Measurements from ENCODE around the gene BTN2A1.

Gene BTN2A1

DNA sequence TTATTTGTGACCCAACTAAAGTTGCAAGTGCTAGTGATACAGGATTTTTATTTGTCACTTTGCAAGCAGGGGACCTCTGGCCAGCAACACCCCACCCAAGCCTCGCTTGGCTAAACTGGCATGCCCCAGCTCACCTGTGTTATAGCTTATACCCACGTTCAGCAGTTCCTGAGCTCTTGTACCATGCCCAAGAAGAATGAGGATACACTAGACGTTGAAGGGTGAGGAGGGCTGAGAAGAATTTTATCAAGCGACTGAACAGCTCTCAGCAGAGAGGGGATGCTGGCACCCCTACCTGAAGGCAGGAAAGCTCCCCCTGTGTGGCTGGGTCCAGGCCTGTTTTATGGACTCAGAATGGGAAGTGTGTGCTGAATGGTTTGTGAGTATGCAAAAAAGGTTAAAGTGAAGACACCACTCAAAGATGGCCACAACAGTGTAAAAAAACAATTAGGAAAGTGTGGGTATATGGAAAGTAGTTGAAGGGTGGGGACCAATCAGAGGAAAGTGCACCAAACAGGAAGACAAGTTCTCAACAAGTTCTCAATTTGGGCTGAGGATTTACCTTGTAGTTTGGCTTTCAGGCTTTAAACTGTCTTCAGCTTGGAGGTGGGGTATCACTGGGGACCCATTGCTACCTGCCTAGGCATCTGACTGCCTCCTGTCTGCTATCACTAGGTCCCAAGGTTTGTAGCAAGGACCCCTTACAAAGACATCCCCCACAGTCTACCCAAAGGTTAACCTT, 15.0 kb downstream of the BTN2A1 start:
- no peak for DNase-seq

DNA sequence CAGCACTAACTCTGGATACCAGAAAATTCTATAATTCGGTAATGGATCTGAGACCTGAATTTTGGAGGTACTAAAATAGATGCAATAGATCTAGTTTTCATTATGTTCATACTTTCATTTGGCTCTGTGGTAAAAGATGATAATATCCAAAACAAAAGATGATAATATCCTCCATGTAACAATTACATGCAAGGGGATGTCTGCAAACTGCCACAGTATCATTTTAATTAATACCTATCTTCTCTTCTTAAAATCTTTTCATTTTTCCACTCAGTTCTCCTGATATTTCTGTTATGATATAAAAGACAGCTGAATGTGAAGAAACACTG, 15.6 kb downstream of the BTN2A1 start:
- no peak for DNase-seq

DNA sequence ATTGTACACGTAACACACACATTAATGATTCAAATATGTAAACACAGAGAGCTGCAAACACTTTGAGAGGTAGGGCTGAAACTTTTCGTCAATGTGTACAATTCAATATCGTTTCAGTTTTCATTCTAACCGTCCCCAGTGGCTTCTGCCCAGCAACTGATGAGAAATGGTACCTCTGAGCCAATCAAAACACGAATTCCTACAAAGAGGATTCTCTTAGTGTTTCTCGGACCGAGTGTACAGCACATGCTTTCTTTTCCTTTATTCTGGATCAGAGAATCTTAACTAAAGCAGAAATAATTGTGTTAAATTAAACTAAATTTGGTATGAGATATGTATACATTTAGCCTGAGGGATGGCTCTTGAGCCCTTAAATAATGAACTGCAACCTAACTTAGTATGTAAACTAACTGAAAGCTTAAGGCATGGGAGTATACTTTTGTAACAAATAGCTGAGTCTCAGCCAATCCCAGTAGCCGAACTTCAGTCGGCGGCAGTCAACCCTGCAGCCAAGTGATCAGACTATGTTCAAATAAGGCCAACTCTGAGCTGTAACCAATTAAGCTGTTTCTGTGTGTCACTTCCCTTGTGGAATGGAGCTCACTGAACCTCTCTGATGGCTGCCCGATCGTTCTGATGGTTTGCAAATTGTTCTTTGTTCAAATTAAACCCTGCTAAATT, 16.1 kb downstream of the BTN2A1 start:
- peak; percentile 60 for DNase-seq

DNA sequence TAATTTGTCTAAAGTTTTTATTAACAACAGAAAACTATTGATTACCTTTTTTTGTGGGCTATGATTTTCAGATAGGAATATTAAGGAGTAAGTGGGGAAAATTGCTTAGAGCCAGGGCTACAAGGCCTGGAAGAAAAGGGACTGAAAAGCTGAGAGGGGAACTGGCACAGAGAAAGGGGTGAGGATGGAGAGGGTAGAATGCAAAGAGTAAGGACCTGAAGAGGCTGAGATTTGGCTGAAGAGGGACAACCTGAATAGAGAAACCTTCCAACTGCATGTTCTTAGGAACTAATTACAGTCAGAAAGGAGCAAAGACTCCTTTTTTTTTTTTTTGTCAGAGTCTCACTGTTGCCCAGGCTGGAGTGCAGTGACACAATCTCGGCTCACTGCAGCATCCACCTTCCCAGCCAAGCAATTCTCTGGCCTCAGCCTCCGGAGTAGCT, 16.7 kb downstream of the BTN2A1 start:
- no peak for DNase-seq

DNA sequence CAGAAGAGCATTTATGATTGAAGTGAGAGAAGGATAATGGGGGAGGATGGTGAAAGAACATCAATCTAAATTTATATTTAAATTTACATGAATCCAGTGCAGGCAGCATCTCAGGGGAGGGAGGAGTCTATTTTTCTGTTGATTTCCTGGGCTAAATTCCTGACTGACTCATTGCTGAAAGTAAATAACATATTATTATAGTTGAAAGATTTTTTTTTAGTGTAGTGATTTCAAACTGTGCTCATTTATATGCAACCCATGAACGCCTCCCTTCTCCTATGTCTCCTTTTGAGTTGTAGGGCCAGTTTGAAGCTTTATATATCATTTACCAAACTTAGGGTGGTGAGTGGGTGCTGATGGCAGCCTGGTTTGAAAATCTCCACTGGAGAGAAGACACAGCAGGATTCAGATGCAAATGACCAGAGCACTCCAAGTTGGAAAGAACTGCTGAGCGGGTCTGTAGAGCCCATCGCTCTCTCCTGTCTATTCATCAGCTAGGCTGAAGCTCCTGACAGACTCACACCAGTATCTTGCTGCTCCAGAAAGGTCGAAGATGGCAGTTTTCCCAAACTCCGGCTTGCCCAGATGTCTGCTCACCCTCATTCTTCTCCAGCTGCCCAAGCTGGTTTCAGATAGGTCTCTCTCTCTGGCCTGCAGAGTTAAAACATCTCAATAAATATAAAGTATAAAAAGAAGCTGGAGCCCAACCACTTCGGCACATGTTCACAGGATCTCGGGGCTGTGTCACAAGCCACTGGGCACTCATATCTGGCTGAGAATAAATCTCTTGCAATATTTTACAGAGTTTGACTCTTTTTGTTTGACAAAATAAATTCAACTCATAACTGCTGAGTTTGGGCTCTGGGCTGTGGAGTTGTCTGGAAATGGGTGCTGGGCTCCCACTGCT, 18.3 kb downstream of the BTN2A1 start:
- no peak for DNase-seq

DNA sequence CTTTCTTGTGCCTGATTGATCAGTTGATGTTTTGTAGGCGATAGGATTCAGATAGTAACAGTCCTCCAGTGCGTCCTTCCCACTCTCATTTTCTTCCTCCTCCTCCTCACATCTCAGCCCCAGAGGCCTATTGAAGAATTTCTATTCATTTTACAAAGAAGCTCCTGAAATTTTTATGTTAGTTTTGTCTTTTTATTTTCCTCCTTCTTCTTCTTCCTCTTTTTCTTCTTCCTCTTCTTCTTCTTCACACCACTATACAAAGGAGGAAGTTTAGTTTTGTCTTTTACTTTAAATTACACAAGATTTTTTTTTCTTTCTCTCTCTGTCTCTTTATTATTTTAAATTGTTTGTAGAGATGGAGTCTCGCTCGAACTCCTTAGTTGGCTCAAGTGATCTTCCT, 19.1 kb downstream of the BTN2A1 start:
- no peak for DNase-seq

DNA sequence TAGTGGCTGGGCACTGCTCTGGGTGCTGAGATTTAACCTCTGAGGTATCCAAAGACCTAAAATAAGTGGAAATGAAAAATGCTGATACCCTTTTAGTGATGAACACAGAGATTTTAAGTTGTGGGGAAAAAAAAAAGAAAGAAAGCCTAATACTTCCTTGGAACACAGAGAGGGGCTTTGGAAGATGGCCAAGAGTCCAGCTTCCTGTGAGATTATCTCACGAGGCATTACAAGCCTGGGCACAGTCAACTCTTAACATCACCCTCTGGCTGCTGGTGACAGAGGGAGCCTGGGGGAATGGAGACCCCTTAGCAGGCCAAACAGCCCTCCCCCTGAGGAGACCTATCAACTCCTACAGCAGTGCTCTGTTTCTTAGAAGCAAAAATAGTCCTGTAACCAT, 19.7 kb downstream of the BTN2A1 start:
- no peak for DNase-seq

DNA sequence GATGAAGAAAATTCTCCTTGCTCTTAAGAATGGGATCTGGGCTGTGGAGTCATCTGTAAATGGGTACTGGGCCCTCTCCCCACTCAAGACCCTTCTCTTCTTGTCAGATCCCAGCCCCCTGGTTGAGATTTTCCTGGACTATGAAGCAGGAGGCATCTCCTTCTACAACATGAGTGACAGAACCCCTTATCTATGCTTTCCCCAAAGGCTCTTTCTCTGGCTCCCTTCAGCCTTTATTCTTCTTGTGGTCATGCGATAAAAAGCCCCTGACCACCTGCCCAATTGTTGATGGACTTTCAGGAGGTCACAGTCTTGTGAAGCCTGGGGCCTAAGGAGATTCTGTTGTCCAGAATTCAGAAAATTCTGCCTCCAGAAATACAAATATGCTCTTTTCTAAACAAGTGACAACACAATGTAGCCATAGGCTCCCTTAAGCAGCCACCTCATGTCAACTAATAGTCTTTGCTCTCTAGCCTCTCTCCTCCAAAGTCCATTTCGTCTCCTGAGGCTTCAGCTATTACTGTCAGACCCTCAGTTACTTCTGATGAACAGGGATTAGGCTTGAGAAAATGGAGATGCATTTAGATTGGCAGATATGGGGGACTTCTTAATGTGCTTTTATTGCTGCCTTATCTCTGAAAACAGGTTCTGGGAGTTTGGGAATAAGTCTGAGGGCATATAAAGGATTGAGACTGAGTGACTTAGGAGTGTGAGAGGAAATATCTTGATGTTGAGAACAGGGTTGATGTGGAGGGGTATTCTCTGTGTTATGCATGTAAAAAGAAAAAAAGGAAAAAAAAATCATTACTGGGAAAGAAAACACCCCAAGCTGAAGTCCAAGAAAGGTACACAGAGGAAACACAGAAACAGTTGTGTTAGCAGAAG, 20.6 kb downstream of the BTN2A1 start:
- no peak for DNase-seq

DNA sequence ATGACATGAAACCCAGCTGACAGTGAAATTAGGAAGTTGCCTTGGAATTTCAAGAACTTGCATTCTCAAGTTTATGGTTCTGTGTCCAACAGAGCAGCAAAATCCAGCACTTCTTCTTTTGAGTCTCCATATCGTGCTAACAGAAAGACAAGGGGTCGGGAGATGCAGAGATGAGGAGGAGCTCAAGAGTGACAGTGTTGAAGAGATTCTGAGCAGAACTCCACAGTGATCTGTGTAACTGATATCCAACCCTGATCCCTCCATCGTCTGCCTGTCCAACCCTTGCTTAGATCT, 21.2 kb downstream of the BTN2A1 start:
- no peak for DNase-seq

DNA sequence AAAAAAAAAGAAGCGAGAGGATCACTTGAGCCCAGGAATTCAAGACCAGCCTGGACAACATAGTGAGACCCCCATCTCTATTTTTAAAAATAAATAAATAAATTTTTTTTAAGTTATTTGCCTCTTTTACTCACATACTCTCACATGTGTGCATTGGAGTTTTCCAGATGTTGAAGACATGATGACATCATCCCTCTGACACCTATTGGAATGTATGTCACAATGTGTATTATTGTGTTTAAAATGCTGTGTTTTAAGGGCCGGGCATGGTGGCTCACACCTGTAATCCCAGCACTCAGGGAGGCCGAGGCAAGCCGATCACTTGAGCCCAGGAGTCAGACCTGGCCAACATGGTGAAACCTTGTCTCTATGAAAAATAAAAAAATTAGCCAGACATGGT, 24.6 kb downstream of the BTN2A1 start:
- no peak for DNase-seq

DNA sequence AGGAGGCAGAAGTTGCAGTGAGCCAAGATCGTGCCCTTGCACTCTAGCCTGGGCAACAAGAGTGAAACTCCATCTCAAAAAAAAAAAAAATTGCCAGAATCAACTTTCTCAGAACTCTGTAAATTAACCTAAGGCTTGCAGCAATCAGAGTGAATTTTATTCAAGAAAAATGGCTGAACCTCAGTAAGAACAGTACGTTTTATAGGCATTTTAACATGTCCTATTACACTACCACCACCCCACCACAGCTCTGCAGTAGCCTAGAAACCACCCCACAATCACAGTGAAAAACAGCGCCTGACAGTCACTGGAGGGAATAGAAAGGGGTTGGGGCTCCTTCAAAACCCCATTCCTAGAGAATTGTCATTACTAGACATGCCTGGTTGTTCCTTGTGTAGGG, 26.0 kb downstream of the BTN2A1 start:
- no peak for DNase-seq

DNA sequence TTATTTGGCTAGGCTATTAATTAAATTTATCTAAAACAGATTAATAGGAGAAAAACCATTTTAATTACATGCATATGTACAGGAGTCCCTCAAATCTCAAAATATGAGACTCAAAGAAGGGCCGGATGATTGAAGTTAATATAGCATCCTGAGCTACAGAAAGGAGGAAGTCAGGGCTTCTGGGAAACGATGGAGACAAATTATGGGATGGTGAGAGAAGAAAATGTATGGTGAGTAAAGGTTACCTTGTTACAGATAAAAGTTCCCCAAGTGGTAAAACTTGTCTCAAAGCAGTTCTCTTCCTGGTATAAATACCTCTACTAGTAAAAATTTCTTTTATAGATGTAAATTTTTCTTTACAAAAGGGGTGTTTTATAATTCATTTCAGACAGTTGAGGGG, 26.4 kb downstream of the BTN2A1 start:
- no peak for DNase-seq

DNA sequence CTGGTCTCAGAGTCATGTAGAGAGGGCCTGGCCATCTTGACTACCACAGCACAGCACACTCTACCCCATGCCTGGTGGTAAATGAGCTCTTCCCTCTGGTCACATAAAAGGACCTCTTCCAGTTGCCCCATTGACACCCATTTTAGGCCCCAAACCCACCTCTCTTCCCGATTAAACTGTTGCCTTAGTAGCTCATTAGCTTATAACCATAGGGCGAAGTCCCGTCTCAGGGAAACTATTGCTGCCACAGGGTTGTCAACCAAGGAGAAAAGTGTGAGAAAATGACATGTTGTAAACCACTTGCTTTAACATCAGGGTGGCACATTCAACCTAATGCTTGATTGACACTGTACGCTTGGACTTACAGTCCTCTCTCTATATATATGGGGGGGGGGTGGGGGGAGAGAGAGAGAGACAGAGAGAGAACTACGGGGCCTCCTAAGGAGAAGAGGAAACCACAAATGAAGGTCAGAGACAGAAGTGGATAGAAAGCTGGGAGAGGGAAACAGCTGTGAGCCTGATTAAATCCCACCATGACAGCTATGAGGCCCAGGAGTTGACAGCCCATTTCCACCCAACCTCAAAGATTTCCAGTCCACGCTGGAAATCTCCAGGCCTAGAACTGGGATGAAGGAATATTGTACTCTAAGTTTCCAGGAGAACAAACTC, 27.5 kb downstream of the BTN2A1 start:
- DNase-seq: no peak

DNA sequence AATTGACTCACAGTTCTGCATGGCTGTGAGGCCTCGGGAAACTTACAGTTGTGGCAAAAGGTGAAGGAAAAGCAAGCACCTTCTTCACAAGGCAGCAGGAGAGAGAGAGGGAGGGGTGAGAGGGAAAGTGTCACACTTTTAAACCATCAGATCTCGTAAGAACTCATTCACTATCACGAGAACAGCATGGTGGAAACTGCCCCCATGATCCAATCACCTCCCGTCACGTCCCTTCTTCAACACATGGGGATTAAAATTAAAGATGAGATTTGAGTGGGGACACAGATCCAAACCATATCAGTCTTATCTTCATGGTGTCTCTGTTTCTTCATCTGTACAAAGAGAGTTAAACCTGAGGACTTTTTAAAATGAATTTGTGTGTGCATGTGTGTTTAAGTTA, 28.6 kb downstream of the BTN2A1 start:
- DNase-seq: no peak

DNA sequence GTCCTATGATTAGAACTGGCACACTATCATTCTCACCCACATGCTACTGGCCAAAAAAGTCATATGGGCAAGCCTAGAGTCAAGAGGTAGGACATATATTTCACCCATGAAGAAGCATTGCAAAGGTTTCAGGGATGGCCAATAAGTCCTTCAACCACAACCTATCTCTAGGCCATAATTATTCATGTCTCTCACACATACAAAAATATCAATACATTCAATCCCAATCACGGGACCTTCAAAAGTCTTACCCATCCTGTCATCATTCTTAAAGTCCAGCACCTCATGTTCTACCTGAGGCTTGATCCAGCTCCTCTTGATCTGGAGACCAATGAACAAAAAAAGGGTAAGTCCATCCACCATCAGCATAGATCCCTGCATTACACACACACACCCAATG, 29.7 kb downstream of the BTN2A1 start:
- DNase-seq: no peak

DNA sequence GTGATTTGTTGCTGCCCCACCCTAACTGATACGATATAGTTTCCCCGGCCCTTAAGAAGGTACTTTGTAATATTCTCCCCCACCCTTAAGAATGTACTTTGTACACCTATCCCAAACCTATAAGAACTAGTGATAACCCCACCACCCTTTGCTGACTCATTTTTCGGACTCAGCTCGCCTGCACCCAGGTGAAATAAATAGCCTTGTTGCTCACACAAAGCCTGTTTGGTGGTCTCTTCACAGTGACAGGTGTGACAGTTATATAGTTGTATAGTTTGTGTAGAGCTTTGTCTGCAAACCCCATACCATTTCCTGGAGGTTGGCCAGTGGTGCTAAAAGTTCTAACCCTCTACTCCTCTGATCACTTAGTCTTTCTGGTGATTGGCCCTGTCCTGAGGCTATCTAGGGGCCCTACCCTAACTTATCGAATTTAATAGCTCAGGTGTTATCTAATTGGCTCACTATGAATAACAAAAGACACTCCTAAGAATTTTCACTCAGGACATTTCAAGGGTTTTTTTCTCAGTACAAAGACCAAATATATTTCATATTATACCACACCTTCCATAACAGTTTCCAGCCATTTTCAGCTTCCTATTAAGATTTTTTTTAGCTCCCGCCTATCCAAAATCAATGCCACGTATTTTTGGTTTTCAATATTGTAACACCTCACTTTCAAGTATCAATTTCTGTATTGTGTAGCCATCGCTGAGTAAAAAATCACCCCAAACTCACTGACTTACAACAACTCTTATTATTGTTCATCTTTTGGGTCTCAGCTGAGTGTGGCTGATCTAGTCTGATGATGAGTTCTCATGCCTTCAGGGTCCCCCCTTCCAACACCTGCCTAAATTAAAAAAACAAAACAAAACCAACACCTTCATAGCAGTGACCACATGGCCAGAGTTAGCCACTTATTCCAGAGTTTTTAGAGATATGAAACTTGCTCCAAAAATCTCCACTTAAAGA, 32.5 kb downstream of the BTN2A1 start:
- DNase-seq: no peak

DNA sequence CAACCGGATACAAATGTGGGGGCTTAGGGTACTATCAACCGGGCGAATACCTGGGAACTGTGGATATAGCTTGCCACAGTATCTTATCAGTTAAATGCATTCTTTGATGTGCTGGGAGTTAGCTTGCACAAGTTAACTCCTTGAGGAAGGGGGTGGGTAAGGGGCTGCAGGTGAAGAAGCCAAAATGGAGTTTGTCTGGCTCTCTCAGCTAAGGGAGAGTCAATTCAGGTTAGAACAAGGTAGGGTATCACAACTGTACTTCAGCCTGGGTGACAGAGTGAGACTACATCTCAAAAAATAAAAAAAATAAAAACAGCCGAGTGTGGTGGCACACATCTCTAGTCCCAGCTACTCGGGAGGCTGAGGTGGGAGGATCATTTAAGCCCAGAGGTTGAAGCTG, 33.8 kb downstream of the BTN2A1 start:
- DNase-seq: no peak

DNA sequence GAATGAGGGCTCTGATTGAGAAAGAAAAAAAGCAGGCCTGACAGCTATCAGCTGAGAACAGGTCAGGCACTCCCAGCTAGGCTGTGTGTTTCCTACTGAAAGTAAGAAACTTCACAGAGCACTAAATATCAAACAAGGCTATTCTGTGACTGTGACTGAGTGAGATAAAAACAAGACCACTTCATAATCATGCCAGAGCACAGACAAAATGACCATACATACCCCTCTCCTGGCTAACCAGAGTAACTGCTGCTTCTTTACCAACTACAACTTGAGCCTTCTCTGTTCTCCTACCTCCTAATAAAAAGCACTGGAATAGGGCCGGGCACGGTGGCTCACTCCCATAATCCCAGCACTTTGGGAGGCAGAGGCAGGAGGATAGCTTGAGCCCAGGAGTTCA, 35.5 kb downstream of the BTN2A1 start:
- DNase-seq: no peak

DNA sequence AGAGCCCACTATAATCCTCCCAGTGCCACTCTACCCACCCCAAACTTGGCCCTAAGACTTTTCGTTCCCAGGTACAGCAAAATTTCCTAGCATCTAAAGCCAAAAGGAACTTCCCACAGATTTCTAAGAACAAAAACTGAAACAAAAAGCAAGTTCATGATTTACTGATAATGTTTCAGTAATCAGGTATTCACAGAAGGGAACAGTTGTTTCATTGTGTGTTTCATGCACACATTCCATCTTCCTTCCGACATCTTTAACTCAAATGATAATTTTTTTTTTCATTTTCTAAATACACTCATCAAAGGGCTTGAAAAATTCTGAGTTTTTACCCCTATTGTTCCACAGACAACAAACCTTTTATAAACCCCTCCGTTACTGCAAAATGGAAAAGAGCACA, 36.4 kb downstream of the BTN2A1 start:
- no peak for DNase-seq

DNA sequence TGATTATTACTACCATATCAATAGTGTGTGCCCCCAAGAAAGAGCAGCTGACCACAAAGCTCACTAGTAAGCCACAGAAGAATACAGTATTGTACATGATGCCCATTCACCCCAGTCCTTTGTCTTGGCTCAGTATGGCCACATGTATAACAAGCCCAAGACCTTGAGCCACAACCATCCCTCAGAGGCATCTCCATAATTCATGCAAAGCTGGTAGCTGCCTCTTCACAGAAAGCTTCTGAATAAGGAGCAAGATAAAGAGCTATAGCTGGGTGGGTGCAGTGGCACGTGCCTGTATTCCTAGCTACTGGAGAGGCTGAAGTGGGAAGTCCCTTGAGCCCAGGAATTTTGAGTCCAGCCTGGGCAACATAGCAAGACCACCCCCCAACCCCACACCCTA, 37.5 kb downstream of the BTN2A1 start:
- DNase-seq: no peak

DNA sequence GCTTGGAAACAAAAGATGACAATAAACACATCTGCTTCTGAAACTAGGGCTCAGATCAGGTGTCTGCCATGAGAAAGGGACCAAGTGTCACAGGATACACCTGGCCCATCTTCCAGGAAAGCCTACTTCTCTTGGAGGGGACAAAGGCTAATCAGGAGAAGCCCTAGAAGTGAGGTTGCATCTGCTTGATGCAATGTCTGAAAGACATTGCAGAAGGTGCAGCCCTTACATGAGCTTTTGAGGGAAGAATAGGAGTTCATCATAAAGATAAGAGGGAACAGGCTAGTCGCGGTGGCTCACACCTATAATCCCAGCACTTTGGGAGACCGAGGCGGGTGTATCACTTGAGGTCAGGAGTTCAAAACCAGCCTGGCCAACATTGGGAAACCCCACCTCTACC, 39.9 kb downstream of the BTN2A1 start:
- DNase-seq: no peak
